Hypothalamus (tissue), 51 donors: ENCODE results near the gene CDKAL1.

Experiments used
- DNase-seq, 51 donors: peaks; one replicate each; lab custom pipeline; 2025; lab: John Stamatoyannopoulos, UW

CDKAL1 gene

DNA sequence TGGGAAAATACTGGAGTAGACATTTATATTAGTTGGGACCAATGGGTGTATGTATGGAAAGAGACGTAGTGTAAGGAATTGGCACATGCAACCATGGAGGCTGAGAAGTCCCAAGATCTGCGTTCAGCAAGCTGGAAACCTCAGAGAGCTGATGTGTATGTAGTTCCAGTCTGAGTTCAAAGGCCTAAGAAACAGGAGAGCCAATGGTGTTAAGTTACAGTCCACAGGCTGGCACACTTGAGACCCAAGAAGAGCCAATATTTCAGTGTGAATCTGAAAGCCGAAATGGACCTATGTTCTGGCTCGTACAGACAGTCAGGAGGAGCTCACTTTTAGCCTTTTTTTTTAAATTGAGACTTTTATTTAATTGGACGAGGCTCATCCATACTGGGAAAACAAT lies 244.2 kb downstream of the CDKAL1 start:
- no peak for DNase-seq

- no peak for DNase-seq
These were observed 244.7 kb downstream of the CDKAL1 start for GRCh38 chr6:20778912-20779311.

DNA sequence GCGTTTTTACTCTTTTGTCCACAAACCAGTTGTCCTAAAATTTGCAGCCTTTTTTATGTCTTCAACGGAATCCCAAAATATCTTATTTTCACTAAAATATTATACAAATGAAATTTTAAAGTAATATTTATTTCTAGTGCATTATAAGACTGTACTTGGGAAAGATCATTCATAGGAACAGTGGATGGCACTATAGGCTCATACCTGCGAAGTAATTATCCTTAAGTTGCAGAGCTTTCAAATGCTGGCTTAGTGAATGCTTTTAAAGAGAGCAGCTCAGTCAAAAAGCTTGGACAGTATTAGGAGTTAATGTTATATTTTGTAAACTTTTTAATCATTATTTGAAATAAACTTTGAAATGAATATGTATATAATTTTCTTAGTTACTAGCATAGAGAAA lies 254.9 kb downstream of the CDKAL1 start:
- DNase-seq = no peak

DNA sequence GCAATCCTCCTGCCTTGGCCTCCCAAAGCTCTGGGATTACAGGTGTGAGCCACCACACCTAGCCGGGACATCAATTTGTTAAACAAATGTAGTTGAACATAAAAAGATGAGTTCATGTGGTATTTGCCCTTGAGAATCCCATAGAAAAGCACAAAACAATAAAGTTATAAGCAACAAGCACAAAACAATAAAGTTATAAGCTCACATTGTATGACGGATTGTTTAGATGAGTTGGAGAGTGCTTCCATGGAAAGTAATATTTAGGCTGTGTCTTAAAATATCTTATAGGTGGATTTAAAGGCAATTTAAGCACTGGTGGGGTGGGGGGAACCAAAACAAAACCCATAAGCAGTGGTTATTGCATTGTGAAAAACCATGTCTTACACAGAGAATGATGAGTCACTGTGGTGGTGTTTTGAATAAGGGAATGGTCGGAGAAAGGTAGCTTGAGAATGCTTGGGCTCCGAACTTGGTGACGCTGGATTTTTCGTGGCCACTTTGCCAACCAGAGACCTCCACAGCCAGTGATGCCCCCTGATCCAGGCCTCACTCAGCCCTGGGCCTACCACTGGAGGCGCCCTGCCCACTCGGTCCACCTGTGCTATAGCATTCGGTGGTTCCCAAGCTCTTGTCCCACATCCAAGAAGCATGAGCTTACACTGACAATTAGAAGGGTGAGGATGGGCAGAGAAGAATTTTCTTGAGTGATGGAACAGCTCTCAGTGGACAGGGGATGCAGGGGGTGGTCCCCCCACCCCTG lies 256.0 kb downstream of the CDKAL1 start:
- no peak for DNase-seq

DNA sequence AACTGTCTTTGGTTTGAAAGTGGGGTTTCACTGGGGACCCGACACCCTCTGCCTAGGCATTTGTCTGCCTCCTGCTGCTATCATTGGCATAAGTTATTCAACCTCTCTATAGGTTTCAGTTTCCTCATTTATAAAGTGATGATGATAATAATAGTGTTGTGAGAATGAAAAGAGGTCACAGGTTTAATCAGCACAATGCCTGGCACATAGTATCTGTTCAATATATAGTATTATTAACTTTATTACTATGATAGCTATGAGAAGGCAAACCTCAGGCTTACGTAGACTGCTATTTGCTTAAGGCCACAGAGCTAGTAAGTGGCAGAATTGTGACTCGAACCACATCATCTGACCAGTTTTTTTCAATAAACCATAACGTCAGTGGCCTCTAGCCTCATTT lies 256.8 kb downstream of the CDKAL1 start:
- no peak for DNase-seq

- no peak for DNase-seq
These were observed 257.7 kb downstream of the CDKAL1 start for GRCh38 chr6:20791944-20792343.

GRCh38 chr6:20793174-20793573 lies 258.9 kb downstream of the CDKAL1 start:
- DNase-seq = no peak

DNA sequence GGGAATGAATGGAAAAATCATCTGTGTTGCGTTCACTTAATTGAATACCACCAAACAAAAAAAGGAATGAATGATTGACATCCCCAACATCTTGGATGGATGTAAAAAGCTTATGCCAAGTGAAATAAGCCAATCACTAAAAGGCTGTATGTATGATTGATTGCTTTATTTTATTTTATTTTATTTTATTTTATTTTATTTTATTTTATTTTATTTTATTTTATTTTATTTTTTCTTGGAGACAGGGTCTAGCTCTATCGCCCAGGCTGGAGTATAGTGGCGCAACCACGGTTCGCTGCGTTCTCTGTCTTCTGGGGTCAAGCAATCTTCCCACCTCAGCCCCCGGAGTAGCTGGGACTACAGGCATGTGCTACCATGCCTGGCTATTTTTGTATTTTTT lies 263.3 kb downstream of the CDKAL1 start:
- no peak for DNase-seq

GRCh38 chr6:20800229-20800628 lies 266.0 kb downstream of the CDKAL1 start:
- no peak for DNase-seq

GRCh38 chr6:20800653-20801052 lies 266.4 kb downstream of the CDKAL1 start:
- no peak for DNase-seq

GRCh38 chr6:20801595-20801994 lies 267.3 kb downstream of the CDKAL1 start:
- no peak for DNase-seq

DNA sequence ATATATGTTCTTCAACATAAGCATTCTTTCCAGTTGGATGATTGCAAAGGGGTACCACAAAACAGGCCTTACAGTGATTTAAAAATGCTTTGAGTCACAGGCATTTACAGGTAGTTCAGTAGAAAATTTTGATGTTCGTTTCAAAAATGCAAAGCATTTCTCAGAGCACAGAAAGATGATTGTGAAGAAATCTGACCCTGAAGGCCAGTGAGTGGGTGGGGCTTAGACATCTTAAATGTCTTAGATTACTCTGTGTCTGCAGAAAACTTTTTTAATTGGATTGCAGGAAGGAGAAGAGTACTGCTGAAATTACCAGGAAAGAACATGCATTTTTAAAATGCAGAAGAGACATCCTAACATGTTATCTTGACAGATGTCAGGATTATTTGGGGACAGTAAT lies 268.3 kb downstream of the CDKAL1 start:
- DNase-seq = no peak

GRCh38 chr6:20805021-20805420 lies 270.8 kb downstream of the CDKAL1 start:
- DNase-seq = no peak

DNA sequence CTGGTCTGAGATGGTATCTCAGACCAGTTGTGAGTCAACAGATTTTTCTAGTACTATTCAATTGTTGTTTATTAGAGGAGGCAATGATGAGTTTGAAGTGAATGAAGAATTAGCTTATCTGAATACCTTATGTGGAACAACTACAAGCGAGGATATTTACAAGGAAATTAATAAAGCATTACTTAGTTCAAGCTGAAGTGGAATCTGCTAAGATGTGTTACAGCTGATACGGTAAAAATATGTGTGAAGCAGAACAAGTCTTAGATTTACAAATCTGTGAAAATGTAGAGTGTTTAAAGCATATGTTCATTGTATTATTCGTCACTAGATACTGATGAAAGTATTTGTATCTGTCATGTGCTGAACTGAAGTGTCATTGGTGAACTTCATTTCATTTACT lies 272.4 kb downstream of the CDKAL1 start:
- no peak for DNase-seq

GRCh38 chr6:20808439-20808838 lies 274.2 kb downstream of the CDKAL1 start:
- DNase-seq = no peak

- no peak for DNase-seq
These were observed 274.7 kb downstream of the CDKAL1 start for GRCh38 chr6:20808924-20809323.

DNA sequence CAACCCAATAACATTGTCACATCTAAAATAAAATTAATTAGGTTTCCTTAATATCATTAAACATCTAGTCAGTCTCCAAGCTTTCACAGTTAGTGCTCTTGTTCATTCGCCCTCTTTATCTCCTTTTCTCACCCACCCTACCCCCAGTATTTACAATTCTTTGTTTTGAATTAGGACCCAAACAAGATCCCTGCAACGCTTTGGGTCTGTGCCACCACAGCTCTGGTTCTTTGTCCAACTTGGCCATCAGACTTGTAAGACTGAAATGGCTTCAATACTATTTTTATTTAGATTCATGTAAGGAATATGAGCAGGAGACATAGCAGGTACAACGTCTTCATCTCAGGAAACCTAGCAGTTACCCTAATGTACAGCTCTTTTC lies 276.5 kb downstream of the CDKAL1 start:
- DNase-seq = no peak

GRCh38 chr6:20811109-20811761 lies 277.0 kb downstream of the CDKAL1 start:
- no peak for DNase-seq

DNA sequence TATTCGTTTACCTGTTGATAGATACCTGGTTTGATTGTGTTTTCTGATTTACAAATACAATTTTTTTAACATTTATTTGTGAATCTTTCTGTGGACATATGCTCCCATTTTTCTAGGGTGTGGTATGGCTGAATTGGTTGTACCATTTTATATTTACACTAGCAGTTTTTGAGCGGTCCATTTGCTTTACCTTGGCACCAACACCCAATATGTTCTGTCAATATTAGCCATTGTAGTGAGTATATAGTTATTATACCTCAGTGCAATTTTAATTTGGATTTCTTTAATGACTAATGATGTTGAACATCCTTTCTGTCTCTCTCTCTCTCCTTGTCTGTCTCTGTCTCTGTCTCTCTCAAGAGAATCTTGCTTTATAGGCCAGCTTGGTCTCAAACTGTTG lies 278.5 kb downstream of the CDKAL1 start:
- DNase-seq = no peak

GRCh38 chr6:20814494-20814893 lies 280.2 kb downstream of the CDKAL1 start:
- DNase-seq = no peak

- no peak for DNase-seq
These were observed 281.9 kb downstream of the CDKAL1 start for GRCh38 chr6:20816126-20816525.

DNA sequence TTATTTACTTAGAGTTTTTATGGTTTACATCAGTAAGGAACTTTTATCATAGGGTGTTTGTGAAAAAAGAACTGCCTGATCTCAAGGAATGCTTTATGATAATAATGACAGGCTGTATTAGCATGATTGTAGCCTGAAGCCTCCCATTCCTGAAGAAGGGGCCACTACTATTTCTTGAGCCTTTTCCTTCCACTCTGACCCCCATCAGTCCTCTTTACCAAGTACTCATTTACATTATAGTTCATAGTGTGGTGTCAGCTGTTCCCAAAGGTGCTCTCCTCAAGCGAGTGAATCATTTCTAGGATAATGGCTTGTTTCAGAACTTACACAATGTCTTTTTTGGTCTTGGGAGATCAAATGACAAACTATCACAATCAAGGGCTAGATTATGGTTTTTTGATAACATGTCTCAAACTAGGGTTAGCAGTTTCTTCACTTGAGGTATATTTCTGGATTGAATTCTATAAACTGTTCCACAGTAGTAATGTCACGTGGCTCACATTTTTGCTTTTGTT lies 283.6 kb downstream of the CDKAL1 start:
- DNase-seq = no peak
